MM.1S (cell line): ENCODE results near the gene FLT4.

Experiments
- DNase-seq: peaks from one replicate; pipeline ENCODE4 v3.0.0-alpha.2; 2015
- H2AFZ ChIP-seq: fragments of 300-600 bp; sonication (generic); 2 replicates; pipeline ENCODE4 v1.6.0; 2016; ENCODE audit warnings: antibody characterized with exemption, low read length
- H3F3A ChIP-seq: fragments of 300-600 bp; sonication (generic); 2 replicates; pipeline ENCODE4 v1.6.1; 2016; ENCODE audit warnings: mild to moderate bottlenecking, antibody characterized with exemption, low read length, moderate library complexity, mixed read lengths; ENCODE audit not compliant: insufficient read depth
- H3K27ac ChIP-seq: fragments of 300-600 bp; sonication (generic); 2 replicates; pipeline ENCODE4 v1.5.1; 2016; ENCODE audit warnings: mild to moderate bottlenecking, low read length
- H3K27me3 ChIP-seq: fragments of 300-600 bp; sonication (generic); replicated peaks from 2 replicates; pipeline ENCODE4 v1.6.0; 2016; ENCODE audit warnings: low read length; ENCODE audit not compliant: insufficient read depth
- H3K36me3 ChIP-seq: fragments of 300-600 bp; sonication (generic); replicated peaks from 2 replicates; pipeline ENCODE4 v1.6.1; 2016; ENCODE audit warnings: mild to moderate bottlenecking, low read length, mixed read lengths; ENCODE audit not compliant: insufficient read depth
- H3K4me1 ChIP-seq: fragments of 300-600 bp; sonication (generic); 2 replicates; pipeline ENCODE4 v1.6.1; 2016; ENCODE audit warnings: low read length, mixed read lengths
- H3K4me2 ChIP-seq: fragments of 300-600 bp; sonication (generic); 2 replicates; pipeline ENCODE4 v1.6.0; 2016; ENCODE audit warnings: low read depth, low read length
- H3K4me3 ChIP-seq: fragments of 300-600 bp; sonication (generic); 2 replicates; pipeline ENCODE4 v1.5.1; 2016; ENCODE audit warnings: low read length, mixed read lengths
- H3K79me2 ChIP-seq: fragments of 300-600 bp; sonication (generic); 2 replicates; pipeline ENCODE4 v1.6.1; 2016; ENCODE audit warnings: mixed run types, low read length, mixed read lengths
- H3K9ac ChIP-seq: fragments of 300-600 bp; sonication (generic); 2 replicates; pipeline ENCODE4 v1.6.1; 2016; ENCODE audit warnings: low read length, mixed read lengths
- H3K9me2 ChIP-seq: fragments of 300-600 bp; sonication (generic); replicated peaks from 2 replicates; pipeline ENCODE4 v1.6.1; 2016; ENCODE audit warnings: mild to moderate bottlenecking, low read length, mixed read lengths; ENCODE audit not compliant: insufficient read depth
- H3K9me3 ChIP-seq: fragments of 300-600 bp; sonication (generic); replicated peaks from 2 replicates; pipeline ENCODE4 v1.6.1; 2016; ENCODE audit warnings: mild to moderate bottlenecking, low read length, mixed read lengths; ENCODE audit not compliant: insufficient read depth
- H4K20me1 ChIP-seq: fragments of 300-600 bp; sonication (generic); 2 replicates; pipeline ENCODE4 v1.6.1; 2016; ENCODE audit warnings: mild to moderate bottlenecking, low read length, moderate library complexity, mixed read lengths; ENCODE audit not compliant: insufficient read depth
- EZH2 ChIP-seq: fragments of 300-600 bp; sonication (generic); optimal IDR thresholded peaks from 2 replicates; pipeline ENCODE3; 2017; ENCODE audit warnings: low read depth, mild to moderate bottlenecking, antibody characterized with exemption, low read length, mixed read lengths
- EZH2phosphoT487 ChIP-seq: fragments of 300-600 bp; sonication (generic); IDR thresholded peaks from 2 replicates; pipeline ENCODE4 v1.6.1; 2018; ENCODE audit warnings: antibody characterized with exemption, low read length
- TF ChIP-seq, protein P1 (sequence below): fragments of 300-600 bp; sonication (generic); IDR thresholded peaks from 2 replicates; pipeline ENCODE4 v1.5.1; 2016; ENCODE audit warnings: antibody characterized with exemption, low read length, mixed read lengths

Gene FLT4

DNA sequence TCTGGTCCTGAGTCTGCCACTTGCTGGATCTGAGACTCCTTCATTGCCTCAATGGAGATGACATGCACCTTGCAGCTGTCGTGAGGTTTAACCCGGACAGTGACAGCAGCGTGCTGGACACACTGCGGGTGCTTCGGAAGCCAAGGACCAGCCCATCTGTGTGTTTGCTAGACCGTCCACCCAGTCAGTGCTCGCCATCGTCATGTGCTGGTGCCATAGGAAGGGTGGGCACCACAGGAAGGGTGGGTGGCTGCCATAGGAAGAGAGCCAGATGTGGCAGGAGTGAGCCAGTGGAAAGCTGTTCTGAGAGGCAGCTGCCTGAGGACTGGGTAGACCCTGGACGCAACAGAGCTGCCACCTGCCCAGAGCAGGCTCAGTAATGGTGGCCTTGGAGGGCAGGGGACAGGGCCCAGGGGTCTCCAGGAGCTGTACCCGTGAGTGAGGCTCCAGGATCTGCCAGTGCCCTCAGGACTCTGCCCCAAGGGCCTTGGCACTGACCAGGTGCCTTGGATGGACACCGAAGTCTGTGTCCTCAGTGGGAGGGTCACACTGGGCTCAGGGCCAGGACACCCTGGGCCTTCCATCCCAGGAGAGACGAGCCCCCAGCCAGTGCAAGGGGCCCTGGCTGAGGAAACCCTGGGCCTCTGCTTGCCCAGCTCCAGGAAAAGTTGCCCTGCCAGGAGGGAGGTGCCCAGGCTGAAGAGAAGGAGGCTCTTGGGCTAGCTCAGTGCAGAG, 21.8 kb downstream of the FLT4 start:
- Histone ChIP-seq H3F3A (no peaks in the 10 kb centered on the region), H3K9ac (no peak overlapping the region), H4K20me1 (no peaks in the 10 kb centered on the region), H3K4me2 (no peak overlapping the region), H3K27me3 (peaks cover 59% of the 10 kb centered on the region), H3K4me1 (no peaks in the 10 kb centered on the region), H3K4me3 (no peak overlapping the region), H3K36me3 (no peaks in the 10 kb centered on the region), H3K27ac (no peak overlapping the region), H3K79me2 (no peaks in the 10 kb centered on the region), H3K9me3 (no peaks in the 10 kb centered on the region), H3K9me2 (no peaks in the 10 kb centered on the region), H2AFZ (no peak overlapping the region)
- no peak for DNase-seq
- no peak for TF ChIP-seq EZH2
- no peak for TF ChIP-seq EZH2phosphoT487
- TF ChIP-seq, protein P1, sequence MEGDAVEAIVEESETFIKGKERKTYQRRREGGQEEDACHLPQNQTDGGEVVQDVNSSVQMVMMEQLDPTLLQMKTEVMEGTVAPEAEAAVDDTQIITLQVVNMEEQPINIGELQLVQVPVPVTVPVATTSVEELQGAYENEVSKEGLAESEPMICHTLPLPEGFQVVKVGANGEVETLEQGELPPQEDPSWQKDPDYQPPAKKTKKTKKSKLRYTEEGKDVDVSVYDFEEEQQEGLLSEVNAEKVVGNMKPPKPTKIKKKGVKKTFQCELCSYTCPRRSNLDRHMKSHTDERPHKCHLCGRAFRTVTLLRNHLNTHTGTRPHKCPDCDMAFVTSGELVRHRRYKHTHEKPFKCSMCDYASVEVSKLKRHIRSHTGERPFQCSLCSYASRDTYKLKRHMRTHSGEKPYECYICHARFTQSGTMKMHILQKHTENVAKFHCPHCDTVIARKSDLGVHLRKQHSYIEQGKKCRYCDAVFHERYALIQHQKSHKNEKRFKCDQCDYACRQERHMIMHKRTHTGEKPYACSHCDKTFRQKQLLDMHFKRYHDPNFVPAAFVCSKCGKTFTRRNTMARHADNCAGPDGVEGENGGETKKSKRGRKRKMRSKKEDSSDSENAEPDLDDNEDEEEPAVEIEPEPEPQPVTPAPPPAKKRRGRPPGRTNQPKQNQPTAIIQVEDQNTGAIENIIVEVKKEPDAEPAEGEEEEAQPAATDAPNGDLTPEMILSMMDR = no peak

DNA sequence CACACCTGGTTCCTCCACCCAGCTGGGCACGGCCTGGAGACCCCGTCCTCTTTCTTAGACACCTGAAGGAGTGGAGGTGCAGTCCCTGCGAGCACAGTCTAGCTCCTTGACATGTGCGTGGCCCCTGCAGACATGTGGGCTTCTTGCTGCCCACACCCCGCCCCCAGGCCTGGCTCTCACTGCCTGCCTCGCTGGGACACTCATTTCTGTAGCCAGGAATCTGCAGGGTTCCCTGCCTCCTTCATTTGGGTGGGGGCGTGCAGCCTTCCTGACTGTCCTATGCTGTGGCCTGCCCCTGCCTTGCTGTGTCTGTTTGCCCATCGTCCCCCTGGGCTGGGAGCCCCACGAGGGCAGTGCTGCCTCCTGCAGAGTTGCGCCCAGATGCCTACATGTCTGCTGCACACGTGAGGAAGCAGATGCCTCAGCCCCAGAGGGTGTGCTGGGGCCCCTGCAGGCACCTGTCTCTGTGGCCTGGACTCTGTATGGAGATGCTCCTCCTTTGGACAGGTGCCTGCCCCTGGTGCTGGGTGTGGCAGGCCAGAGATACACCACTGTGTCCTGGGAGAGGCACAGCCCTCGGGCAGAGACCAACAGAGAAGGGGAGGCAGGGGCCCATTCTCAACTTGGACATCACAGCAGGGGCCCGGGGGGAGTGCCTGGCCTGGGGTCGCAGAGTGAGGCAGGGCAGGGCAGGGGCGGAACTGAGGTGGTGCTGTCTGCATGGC, 22.6 kb downstream of the FLT4 start:
- Histone ChIP-seq H3K27ac (no peak overlapping the region), H3K4me1 (no peaks in the 10 kb centered on the region), H2AFZ (no peak overlapping the region), H3K9me3 (no peaks in the 10 kb centered on the region), H3K4me3 (no peak overlapping the region), H3K4me2 (no peak overlapping the region), H3F3A (no peaks in the 10 kb centered on the region), H3K79me2 (no peaks in the 10 kb centered on the region), H3K9me2 (no peaks in the 10 kb centered on the region), H3K9ac (no peak overlapping the region), H4K20me1 (no peaks in the 10 kb centered on the region), H3K27me3 (peaks cover 59% of the 10 kb centered on the region), H3K36me3 (no peaks in the 10 kb centered on the region)
- no peak for DNase-seq
- no peak for TF ChIP-seq EZH2
- no peak for TF ChIP-seq EZH2phosphoT487
- TF ChIP-seq, protein P1 = no peak

DNA sequence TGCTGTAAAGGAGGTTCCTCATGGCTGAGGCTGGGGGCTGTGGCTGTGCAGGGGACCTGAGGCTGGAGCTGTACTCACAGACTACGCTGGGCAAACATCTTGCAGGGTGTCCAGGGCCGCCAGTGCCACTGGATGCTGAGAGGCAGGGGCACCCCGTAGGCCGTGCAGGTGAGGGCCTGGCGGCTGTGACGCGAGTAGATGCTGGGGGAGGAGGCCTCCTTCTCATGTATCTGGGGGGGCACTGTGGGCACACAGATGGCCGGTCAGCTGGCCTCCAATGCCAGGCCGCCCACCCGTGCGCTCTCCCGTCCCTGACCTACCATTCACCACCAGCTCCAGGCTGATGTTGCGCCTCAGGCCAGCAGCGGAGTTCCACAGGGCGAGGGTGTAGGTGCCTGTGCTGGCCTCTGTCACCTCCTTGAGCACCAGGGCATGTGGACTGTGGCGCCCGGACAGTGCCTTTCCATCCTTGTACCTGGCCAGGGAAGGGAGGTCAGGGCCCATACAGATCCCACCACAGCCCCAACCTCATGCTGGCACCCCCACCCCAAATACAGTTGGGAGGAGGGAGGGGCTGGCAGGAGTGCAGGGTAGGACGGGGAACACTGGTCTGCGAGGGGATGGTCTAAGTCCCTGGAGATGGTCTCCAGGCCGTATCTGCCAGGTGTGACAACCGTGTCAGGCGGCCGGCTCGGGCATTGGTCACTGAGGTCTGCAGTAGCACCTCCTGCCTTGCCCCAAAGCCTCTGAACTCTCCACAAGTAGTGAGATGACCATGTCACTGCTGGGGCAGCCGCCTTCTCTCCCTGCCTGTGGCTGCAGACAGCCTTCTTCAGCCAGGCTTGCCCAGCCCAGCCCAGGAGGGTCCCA, 23.4 kb downstream of the FLT4 start:
- Histone ChIP-seq H3F3A (no peaks in the 10 kb centered on the region), H3K79me2 (no peaks in the 10 kb centered on the region), H4K20me1 (no peaks in the 10 kb centered on the region), H3K9ac (no peak overlapping the region), H3K36me3 (no peaks in the 10 kb centered on the region), H2AFZ (no peak overlapping the region), H3K27me3 (peaks cover 59% of the 10 kb centered on the region), H3K4me3 (no peak overlapping the region), H3K9me2 (no peaks in the 10 kb centered on the region), H3K9me3 (no peaks in the 10 kb centered on the region), H3K4me1 (no peaks in the 10 kb centered on the region), H3K27ac (no peak overlapping the region), H3K4me2 (no peak overlapping the region)
- DNase-seq = no peak
- no peak for TF ChIP-seq EZH2phosphoT487
